GM12878 (cell line): ENCODE measurements around the gene GABBR2.

Experiments
- CHD1 ChIP-seq: IDR thresholded peaks from 2 replicates; pipeline ENCODE4 v1.6.1; 2012; ENCODE audit warnings: low read depth, low read length, improper control_type of control experiment
- FOS ChIP-seq: IDR thresholded peaks from 3 replicates; pipeline ENCODE4 v1.6.1; 2011; ENCODE audit warnings: borderline replicate concordance; ENCODE audit not compliant: insufficient read length; ENCODE audit errors: extremely low read depth
- HCFC1 ChIP-seq: fragments of 150-350 bp; IDR thresholded peaks from 2 replicates; pipeline ENCODE4 v1.6.1; 2014; ENCODE audit warnings: low read length
- RAD51 ChIP-seq: fragments of 450-650 bp; IDR thresholded peaks from 2 replicates; pipeline ENCODE4 v1.6.1; 2016; ENCODE audit warnings: moderate library complexity, mild to moderate bottlenecking, inconsistent platforms
- YY1 ChIP-seq: IDR thresholded peaks from 2 replicates; pipeline ENCODE4 v1.6.1; 2011; ENCODE audit warnings: low read depth, mild to moderate bottlenecking, low read length
- ZZZ3 ChIP-seq: IDR thresholded peaks from 2 replicates; pipeline ENCODE4 v1.6.1; 2011; ENCODE audit warnings: low read depth; ENCODE audit not compliant: control insufficient read depth, insufficient read length
- TF ChIP-seq, protein P1 (sequence below): IDR thresholded peaks from 2 replicates; pipeline ENCODE4 v1.6.1; 2011; ENCODE audit warnings: low read depth, mild to moderate bottlenecking, low read length, moderate library complexity, borderline replicate concordance; ENCODE audit errors: extremely low read depth
- TF ChIP-seq, protein P2 (sequence below), 3 experiments: IDR thresholded peaks in 2 of 3; conservative IDR thresholded peaks in 1 of 3; 2 replicates each; pipeline ENCODE4 v1.5.1; 2011; ENCODE audit warnings: low read depth in 3 of 3, low read length in 3 of 3, mild to moderate bottlenecking in 3 of 3, control low read depth in 2 of 3, moderate library complexity in 2 of 3, inconsistent platforms in 1 of 3, mixed read lengths in 1 of 3; ENCODE audit not compliant: control insufficient read depth in 2 of 3, insufficient read depth in 1 of 3; ENCODE audit errors: extremely low read depth in 1 of 3

DNA sequence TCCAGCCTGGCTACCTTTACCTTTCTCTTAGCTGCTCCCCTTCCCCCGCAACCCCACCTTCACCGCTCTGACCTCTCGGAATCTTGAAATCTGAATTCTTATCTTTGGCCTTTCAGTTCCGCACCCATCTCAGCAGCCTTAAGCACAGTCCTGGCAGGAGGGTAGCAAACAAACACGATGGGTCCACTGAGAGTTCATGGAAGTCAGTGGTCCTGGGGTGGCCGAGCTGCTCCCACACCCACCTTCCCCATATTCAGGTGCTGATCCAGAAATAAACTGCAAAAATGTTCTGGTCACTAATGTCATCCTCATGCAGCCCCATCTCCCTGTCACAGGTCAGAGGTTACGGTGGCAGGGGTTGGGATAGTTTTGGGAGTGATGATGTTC, 393.7 kb downstream of the GABBR2 start:
- TF ChIP-seq ZZZ3 = no peak
- no peak for TF ChIP-seq FOS
- TF ChIP-seq, protein P1, sequence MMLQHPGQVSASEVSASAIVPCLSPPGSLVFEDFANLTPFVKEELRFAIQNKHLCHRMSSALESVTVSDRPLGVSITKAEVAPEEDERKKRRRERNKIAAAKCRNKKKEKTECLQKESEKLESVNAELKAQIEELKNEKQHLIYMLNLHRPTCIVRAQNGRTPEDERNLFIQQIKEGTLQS = no peak
- no peak for TF ChIP-seq RAD51
- TF ChIP-seq, protein P2, sequence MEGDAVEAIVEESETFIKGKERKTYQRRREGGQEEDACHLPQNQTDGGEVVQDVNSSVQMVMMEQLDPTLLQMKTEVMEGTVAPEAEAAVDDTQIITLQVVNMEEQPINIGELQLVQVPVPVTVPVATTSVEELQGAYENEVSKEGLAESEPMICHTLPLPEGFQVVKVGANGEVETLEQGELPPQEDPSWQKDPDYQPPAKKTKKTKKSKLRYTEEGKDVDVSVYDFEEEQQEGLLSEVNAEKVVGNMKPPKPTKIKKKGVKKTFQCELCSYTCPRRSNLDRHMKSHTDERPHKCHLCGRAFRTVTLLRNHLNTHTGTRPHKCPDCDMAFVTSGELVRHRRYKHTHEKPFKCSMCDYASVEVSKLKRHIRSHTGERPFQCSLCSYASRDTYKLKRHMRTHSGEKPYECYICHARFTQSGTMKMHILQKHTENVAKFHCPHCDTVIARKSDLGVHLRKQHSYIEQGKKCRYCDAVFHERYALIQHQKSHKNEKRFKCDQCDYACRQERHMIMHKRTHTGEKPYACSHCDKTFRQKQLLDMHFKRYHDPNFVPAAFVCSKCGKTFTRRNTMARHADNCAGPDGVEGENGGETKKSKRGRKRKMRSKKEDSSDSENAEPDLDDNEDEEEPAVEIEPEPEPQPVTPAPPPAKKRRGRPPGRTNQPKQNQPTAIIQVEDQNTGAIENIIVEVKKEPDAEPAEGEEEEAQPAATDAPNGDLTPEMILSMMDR (IDR thresholded peaks at IDR 0.05 in 2 of 3, conservative IDR thresholded peaks at IDR 0.05 in 1 of 3; ENCODE audit: control insufficient read depth in 2 of 3, extremely low read depth in 1 of 3, insufficient read depth in 1 of 3, low read depth in 3 of 3, low read length in 3 of 3) = no peak
- no peak for TF ChIP-seq HCFC1
- no peak for TF ChIP-seq YY1
- TF ChIP-seq CHD1 = no peak
